Naive thymus-derived CD8-positive, alpha-beta T cell (primary cell): ENCODE measurements around the gene TEAD3. TPM values are rescaled to one million over a fixed set of nuclear protein-coding genes. Genes with fewer than 3 reads are reported as not detected.
"Not testable (repeated sequence)": the region's sequence is repeated elsewhere in the genome, so short reads cannot be mapped to it uniquely, and the experiment has no call there.

Experiments used
- ATAC-seq, 2 donors: fragments of 150-1000 bp; cut with Tn5 transposase in 1 of 2; sonication (Bioruptor Pico), chemical (Tn5 transposase) in 1 of 2; 1 replicate in 1 of 2; 2 replicates in 1 of 2; pipeline ENCODE4 v1.10.0; 2021; ENCODE audit warnings: mild to moderate bottlenecking in 2 of 2, moderate library complexity in 2 of 2
- POLR2A ChIA-PET: fragments of 350-600 bp; sonication (Branson Sonifier 250); formaldehyde crosslinking; loops from one replicate; lab custom pipeline; 2021; ENCODE audit warnings: antibody characterized with exemption; lab: Charles Lee
- DNase-seq, 10 donors: peaks; one replicate each; pipeline versions ENCODE4 v3.0.0 to v3.0.0-alpha.2; 2020 to 2022
- H3K27ac Mint-ChIP-seq, 10 donors: one replicate each; pipeline ENCODE4 v1.8.0; 2020 to 2022; ENCODE audit warnings: mild to moderate bottlenecking in 10 of 10, mixed read lengths in 10 of 10, moderate library complexity in 4 of 10, inconsistent platforms in 1 of 10
- H3K27me3 Mint-ChIP-seq, 5 donors: one replicate each; pipeline ENCODE4 v1.8.0; 2021 to 2022; ENCODE audit warnings: mixed read lengths in 5 of 5
- H3K36me3 Mint-ChIP-seq, 3 donors: one replicate each; pipeline ENCODE4 v1.8.0; 2020 to 2022; ENCODE audit warnings: mixed read lengths in 3 of 3, mild to moderate bottlenecking in 2 of 3, inconsistent platforms in 1 of 3
- H3K4me1 Mint-ChIP-seq, 4 donors: one replicate each; pipeline ENCODE4 v1.8.0; 2021 to 2022; ENCODE audit warnings: mixed read lengths in 4 of 4
- H3K4me3 Mint-ChIP-seq, 10 donors: one replicate each; pipeline ENCODE4 v1.8.0; 2020 to 2022; ENCODE audit warnings: mild to moderate bottlenecking in 10 of 10, mixed read lengths in 10 of 10, moderate library complexity in 6 of 10, inconsistent platforms in 1 of 10
- H3K9me3 Mint-ChIP-seq, 9 donors: one replicate each; pipeline ENCODE4 v1.8.0; 2020 to 2022; ENCODE audit warnings: mixed read lengths in 9 of 9, mild to moderate bottlenecking in 3 of 9, inconsistent platforms in 1 of 9, moderate library complexity in 1 of 9
- polyA plus RNA-seq, 3 donors: library from polyadenylated mRNA; unstranded; fragments of 300-500 nt; fragmentation: Illumina TruSeq; gene quantifications; one replicate each; pipeline ENCODE4 v1.2.3, GENCODE V29; 2021
- total RNA-seq, 8 experiments: library from RNA in 2 of 8; stranded (reverse) in 2 of 8; gene quantifications; one replicate each; pipeline ENCODE4 v1.2.3 and lab custom pipeline; 2021 to 2026

TEAD3 gene
- total and polyA plus RNA-seq, 5 experiments from 2014 or later = 0.05 to 0.58 (median 0.16) TPM

DNA sequence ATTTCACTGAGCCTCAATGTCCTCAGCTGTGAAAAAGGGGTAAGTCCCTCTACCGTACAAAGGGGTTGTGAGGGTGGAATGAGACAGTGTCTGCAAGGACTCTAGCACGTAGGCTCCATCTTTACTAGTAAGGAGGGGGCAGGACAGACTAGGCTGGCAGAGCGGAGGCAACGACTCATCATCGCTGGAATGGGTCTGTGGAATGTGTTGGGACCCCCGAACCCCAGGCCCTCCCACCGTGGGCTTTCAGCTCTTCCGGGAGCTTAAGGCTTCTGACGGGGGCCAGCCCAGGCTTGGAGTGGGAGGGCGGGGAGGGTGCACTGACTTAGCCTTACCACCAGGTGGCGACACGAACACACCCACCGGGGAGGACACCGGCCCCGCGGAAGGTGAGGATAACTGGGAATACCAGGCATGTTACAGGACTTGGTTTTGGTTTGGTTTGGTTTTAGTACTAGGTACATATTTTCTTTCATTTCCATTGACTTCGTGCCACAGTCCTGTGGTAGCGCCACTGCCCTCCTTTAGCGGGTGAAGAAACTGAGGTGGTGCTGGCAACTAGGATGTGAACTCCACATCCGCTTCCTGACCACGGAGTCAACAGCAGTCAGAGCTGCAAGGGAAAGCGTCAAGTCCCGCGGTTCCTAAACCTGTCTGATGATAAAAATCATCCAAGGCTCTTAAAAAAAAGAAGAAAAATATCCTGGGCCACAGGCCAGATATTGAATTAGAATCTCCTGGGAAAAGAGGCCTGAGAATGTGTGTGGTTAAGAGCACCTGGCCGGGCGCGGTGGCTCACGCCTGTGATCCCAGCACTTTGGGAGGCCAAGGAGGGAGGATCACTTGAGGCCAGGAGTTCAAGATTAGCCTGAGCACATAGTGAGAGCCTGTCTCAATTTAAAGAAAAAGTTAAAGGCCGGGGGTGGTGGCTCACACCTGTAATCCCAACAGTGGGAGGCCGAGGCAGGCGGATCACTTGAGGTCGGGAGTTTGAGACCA is 26.1 kb upstream of the TEAD3 start:
- peaks cover 2 to 26% (median 24%) of the 10 kb centered on the region in 4 donors for H3K4me1 Mint-ChIP-seq
- H3K36me3 Mint-ChIP-seq = no peaks in the 10 kb centered on the region
- H3K27ac Mint-ChIP-seq = peak overlapping the region in 9 of 10 donors; percentile 54 to 94 (median 76)
- H3K4me3 Mint-ChIP-seq = peak overlapping the region; percentile 50 to 79 (median 68)
- no peaks in the 10 kb centered on the region for H3K27me3 Mint-ChIP-seq
- ATAC-seq (peak; percentile 94), DNase-seq (peak; percentile 60 to 85 (median 76))
- POLR2A ChIA-PET = interaction anchor here (0.6 to 2.2 kb wide), 13 partner anchors 10 to 506 kb away, joined by 3 to 11 read pairs (median 4); partner anchors contain the start of genes ARMC12, PPARD, RPL10A and TEAD3
- H3K9me3 Mint-ChIP-seq = no peaks in the 10 kb centered on the region

- Mint-ChIP-seq H3K27ac (peak overlapping the region in 4 of 10 donors; percentile 8 to 76 (median 52)), H3K9me3 (no peaks in the 10 kb centered on the region), H3K36me3 (no peaks in the 10 kb centered on the region), H3K4me3 (peak overlapping the region in 4 of 10 donors; percentile 26 to 59 (median 44)), H3K4me1 (peaks cover 2 to 26% (median 24%) of the 10 kb centered on the region in 4 donors), H3K27me3 (no peaks in the 10 kb centered on the region)
- POLR2A ChIA-PET = interaction anchor here (0.8 to 1.7 kb wide), 6 partner anchors 25 to 111 kb away, joined by 3 to 11 read pairs (median 4); partner anchors contain the start of genes RPL10A and TEAD3
- no peak for ATAC-seq
- DNase-seq = no peak
These were observed 25.3 kb upstream of the TEAD3 start for GRCh38 chr6:35522151-35522550.

- no peak for DNase-seq
- H3K9me3 Mint-ChIP-seq = no peaks in the 10 kb centered on the region
- H3K4me1 Mint-ChIP-seq = peaks cover 2 to 26% (median 24%) of the 10 kb centered on the region in 4 donors
- ATAC-seq = no peak
- POLR2A ChIA-PET = interaction anchor here (1.1 to 1.5 kb wide), 2 partner anchors 26 to 103 kb away, joined by 4 to 6 read pairs; no protein-coding TSS in a partner anchor
- H3K4me3 Mint-ChIP-seq = no peak overlapping the region
- H3K36me3 Mint-ChIP-seq = no peaks in the 10 kb centered on the region
- no peaks in the 10 kb centered on the region for H3K27me3 Mint-ChIP-seq
- H3K27ac Mint-ChIP-seq = peak overlapping the region in 2 of 10 donors; percentile 22 to 84
These were observed 24.4 kb upstream of the TEAD3 start for GRCh38 chr6:35521235-35521634.

DNA sequence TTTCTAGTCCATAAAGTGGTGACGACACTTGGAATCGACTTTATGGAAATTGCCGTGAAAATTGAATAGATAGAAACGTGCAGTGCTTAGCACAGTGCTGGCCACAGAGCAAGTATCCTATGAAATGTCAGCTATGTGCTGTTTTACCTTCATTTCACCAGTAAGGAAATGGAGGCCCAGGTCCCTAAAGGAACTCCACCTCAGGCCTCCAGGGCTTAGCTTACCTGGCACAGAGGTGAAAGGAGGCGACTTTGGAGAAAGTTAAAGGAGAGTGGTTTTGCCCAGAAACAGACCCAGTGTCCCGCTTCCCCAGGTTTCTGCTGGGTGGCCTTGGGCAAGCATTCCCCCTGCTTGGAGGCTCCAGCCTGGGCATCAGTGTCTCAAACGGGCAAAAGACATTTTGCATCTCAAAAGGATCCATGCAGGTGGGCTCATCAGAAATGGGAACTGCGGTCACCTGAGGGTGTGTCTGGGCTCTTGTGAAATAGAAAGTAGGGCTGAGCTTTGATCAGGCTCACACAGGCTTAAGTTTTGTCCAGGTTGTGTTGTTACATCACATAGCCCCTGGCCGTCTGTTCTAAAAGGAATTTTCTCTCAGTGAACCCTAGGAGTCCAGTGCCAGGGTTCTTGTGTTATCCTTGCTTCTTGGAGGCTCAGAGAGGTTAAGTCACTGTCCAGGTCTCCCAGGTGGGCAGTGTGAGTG is 22.6 kb upstream of the TEAD3 start:
- H3K9me3 Mint-ChIP-seq = no peaks in the 10 kb centered on the region
- no peaks in the 10 kb centered on the region for H3K36me3 Mint-ChIP-seq
- H3K27me3 Mint-ChIP-seq = no peaks in the 10 kb centered on the region
- POLR2A ChIA-PET = no interaction called here
- ATAC-seq (no peak), DNase-seq (no peak)
- peaks cover under 1 to 23% (median 20%) of the 10 kb centered on the region in 4 donors for H3K4me1 Mint-ChIP-seq
- H3K4me3 Mint-ChIP-seq = no peak overlapping the region
- H3K27ac Mint-ChIP-seq = peak overlapping the region in 2 of 10 donors; percentile 7 to 20

GRCh38 chr6:35518566-35519312 is 21.9 kb upstream of the TEAD3 start:
- no peak overlapping the region for H3K4me3 Mint-ChIP-seq
- DNase-seq (no peak), ATAC-seq (no peak)
- H3K9me3 Mint-ChIP-seq = no peaks in the 10 kb centered on the region
- no peaks in the 10 kb centered on the region for H3K27me3 Mint-ChIP-seq
- H3K36me3 Mint-ChIP-seq = no peaks in the 10 kb centered on the region
- H3K27ac Mint-ChIP-seq = peak overlapping the region in 1 of 10 donors; percentile 53
- H3K4me1 Mint-ChIP-seq = peaks cover 2 to 18% (median 16%) of the 10 kb centered on the region in 4 donors
- POLR2A ChIA-PET = interaction anchor here (0.5 to 1.3 kb wide), 2 partner anchors 21 to 62 kb away, joined by 3 to 4 read pairs; no protein-coding TSS in a partner anchor

GRCh38 chr6:35517978-35518377 is 21.1 kb upstream of the TEAD3 start:
- H3K27ac Mint-ChIP-seq = peak overlapping the region in 1 of 10 donors; percentile 62
- POLR2A ChIA-PET = interaction anchor here (0.5 to 1.3 kb wide), 2 partner anchors 20 to 61 kb away, joined by 3 to 4 read pairs; no protein-coding TSS in a partner anchor
- H3K4me1 Mint-ChIP-seq = peaks cover 2 to 12% (median 9%) of the 10 kb centered on the region in 4 donors
- ATAC-seq, DNase-seq, H3K4me3 Mint-ChIP-seq, H3K27me3 Mint-ChIP-seq, H3K36me3 Mint-ChIP-seq, H3K9me3 Mint-ChIP-seq: not testable (repeated sequence)

DNA sequence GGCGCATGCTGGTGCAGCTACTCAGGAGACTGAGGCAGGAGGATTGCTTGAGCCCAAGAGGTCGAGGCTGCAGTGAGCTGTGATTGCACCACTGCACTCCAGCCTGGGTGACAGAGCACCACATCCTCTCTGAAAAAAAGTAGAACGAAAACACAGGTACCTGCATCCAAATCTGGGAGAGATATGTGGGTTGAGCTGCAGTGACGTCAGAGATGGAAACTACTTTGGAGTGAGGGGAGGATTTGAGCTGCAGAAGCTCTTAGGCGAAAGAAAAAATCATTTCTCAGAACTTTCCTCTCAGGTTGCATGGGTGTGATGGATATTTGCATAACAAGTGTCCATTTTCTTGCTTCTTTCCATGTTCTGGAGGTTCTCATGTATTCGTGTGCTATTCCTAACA is 19.8 kb upstream of the TEAD3 start:
- ATAC-seq = no peak
- H3K9me3 Mint-ChIP-seq = no peaks in the 10 kb centered on the region
- POLR2A ChIA-PET = interaction anchor here (0.7 to 1.4 kb wide), 2 partner anchors 64 to 66 kb away, joined by 3 to 5 read pairs; partner anchors contain the start of gene FANCE

GRCh38 chr6:35515939-35516338 is 19.1 kb upstream of the TEAD3 start:
- H3K4me1 Mint-ChIP-seq, H3K4me3 Mint-ChIP-seq, H3K27ac Mint-ChIP-seq, DNase-seq, H3K36me3 Mint-ChIP-seq, H3K27me3 Mint-ChIP-seq, ATAC-seq, H3K9me3 Mint-ChIP-seq, POLR2A ChIA-PET: not testable (repeated sequence)

More for the DNA sequence above, 19.8 kb upstream of the TEAD3 start:
- Mint-ChIP-seq H3K27ac (no peak overlapping the region), H3K4me1 (peaks cover 0 to 5% (median 2%) of the 10 kb centered on the region in 4 donors), H3K4me3 (no peak overlapping the region), H3K36me3 (no peaks in the 10 kb centered on the region), H3K27me3 (no peaks in the 10 kb centered on the region)
- DNase-seq = no peak

DNA sequence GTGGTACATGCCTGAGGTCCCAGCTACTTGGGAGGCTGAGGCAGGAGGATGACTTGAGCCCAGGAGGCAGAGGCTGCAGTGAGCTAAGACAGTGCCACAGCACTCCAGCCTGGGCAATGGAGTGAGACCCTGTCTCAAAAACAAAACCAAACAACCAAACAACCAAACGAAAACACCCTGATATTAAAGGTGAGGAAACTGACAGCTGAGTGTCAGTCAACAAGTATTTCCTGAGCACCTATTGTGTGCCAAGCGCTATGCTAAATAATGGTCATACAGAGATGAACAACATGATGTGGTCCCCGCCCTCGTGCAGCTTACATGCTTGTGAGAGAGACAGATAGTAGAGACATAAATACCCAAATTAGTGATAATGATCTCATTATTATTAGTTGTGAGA is 17.7 kb upstream of the TEAD3 start:
- H3K36me3 Mint-ChIP-seq = no peaks in the 10 kb centered on the region
- DNase-seq (no peak), ATAC-seq (no peak)
- H3K4me3 Mint-ChIP-seq = no peak overlapping the region
- peaks cover 5 to 20% (median 10%) of the 10 kb centered on the region in 5 donors for H3K27me3 Mint-ChIP-seq
- no peaks in the 10 kb centered on the region for H3K9me3 Mint-ChIP-seq
- H3K4me1 Mint-ChIP-seq = peaks cover 2 to 6% (median 5%) of the 10 kb centered on the region in 4 donors
- H3K27ac Mint-ChIP-seq = no peak overlapping the region
- POLR2A ChIA-PET = no interaction called here

DNA sequence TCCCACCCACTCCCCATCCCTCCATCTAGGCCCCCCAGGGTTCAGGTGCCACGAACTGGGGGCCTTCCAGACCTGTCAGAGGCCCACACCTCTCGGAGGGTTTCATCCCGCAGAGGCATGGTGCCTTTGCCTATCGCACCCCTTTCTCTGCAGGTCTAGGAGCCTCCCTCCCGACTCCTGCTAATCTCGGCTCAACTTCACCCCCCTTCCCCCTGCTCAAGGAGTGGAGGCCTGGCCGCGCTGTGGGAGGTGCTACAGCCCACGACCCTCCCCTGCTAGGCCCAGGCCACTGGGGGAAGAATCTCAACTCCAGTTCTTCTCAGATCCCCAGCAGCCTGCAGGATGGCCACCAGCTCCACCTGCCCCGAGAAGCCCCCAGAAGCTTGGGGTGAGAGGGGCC is 15.9 kb upstream of the TEAD3 start, which contains the start of gene TULP1:
TULP1 (minus strand) TSS at position 157 of the 400 bp plus-strand sequence; CDS start at position 119, 38 bp downstream.
- H3K9me3 Mint-ChIP-seq = no peaks in the 10 kb centered on the region
- H3K27ac Mint-ChIP-seq = peak within 1 kb of the TSS in 1 of 10 donors; percentile 5
- DNase-seq (no peak), ATAC-seq (no peak)
- POLR2A ChIA-PET = interaction anchor here (0.6 kb wide), 1 partner anchor 610 kb away, joined by 7 read pairs; no protein-coding TSS in a partner anchor
- peaks cover 2 to 8% (median 5%) of the 10 kb centered on the region in 4 donors for H3K4me1 Mint-ChIP-seq
- H3K36me3 Mint-ChIP-seq = no peaks in the 10 kb centered on the region
- H3K27me3 Mint-ChIP-seq = peaks cover 5 to 29% (median 15%) of the 10 kb centered on the region in 5 donors
- H3K4me3 Mint-ChIP-seq = peak within 1 kb of the TSS in 7 of 10 donors; percentile 10 to 68 (median 41)

DNA sequence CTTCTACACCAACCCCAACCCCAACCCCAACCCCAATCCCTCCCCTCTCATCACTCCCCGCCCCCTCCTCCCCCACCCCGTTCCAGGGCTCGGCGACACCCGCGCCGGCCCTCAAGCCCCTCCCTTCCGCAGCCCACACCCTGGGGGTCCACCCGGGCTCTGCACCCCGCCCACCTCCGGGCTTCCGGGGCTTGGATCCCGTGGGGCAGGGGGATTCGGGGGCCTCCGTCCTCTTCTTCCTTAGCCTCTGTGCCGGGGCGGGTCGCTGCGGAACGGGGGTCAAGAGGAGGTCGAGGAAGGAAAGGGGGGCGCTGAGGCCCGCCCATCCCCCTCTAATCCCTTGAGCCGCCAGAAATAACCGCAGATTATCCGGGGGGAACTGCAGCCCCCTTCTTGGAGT is 15.1 kb upstream of the TEAD3 start:
- DNase-seq (no peak), ATAC-seq (peak in 1 of 2 donors; percentile 46)
- no peaks in the 10 kb centered on the region for H3K9me3 Mint-ChIP-seq
- H3K36me3 Mint-ChIP-seq = no peaks in the 10 kb centered on the region
- H3K4me3 Mint-ChIP-seq = peak overlapping the region in 6 of 10 donors; percentile 12 to 68 (median 42)
- no peak overlapping the region for H3K27ac Mint-ChIP-seq
- H3K27me3 Mint-ChIP-seq = peaks cover 5 to 29% (median 15%) of the 10 kb centered on the region in 5 donors
- H3K4me1 Mint-ChIP-seq = peaks cover 2 to 8% (median 5%) of the 10 kb centered on the region in 4 donors
- POLR2A ChIA-PET = no interaction called here
